Central memory CD4-positive, alpha-beta T cell (primary cell): Measurements from ENCODE around the gene ANKS6.

Experiments
- DNase-seq: peaks from one replicate; pipeline ENCODE4 v3.0.0; 2022
- total RNA-seq, 3 experiments: gene quantifications; one replicate each; lab custom pipeline; 2026; lab: John Stamatoyannopoulos, UW

Gene ANKS6
- total RNA-seq: 18.9 to 21.8 (median 20.4) reads per million in 3 experiments

- peak; percentile 79 for DNase-seq
Measured at GRCh38 chr9:98796364-98797101, at the start of gene ANKS6. Gene ANKS6 (minus strand): TSS chr9:98796555. CDS start chr9:98796491, 64 bp downstream.

GRCh38 chr9:98846081-98846480, 49.7 kb upstream of the ANKS6 start:
- DNase-seq: no peak

- no peak for DNase-seq
Measured at GRCh38 chr9:98842510-98842909, 46.2 kb upstream of the ANKS6 start.

GRCh38 chr9:98839724-98840123, 43.4 kb upstream of the ANKS6 start:
- no peak for DNase-seq

GRCh38 chr9:98838868-98839565, 42.7 kb upstream of the ANKS6 start:
- no peak for DNase-seq

GRCh38 chr9:98838155-98838867, 42.0 kb upstream of the ANKS6 start:
- no peak for DNase-seq

GRCh38 chr9:98837516-98837915, 41.2 kb upstream of the ANKS6 start:
- no peak for DNase-seq

GRCh38 chr9:98836206-98836605, 39.9 kb upstream of the ANKS6 start:
- no peak for DNase-seq

GRCh38 chr9:98834386-98834785, 38.0 kb upstream of the ANKS6 start:
- DNase-seq: no peak

GRCh38 chr9:98833090-98833956, 37.0 kb upstream of the ANKS6 start:
- DNase-seq: no peak

- no peak for DNase-seq
Measured at GRCh38 chr9:98832768-98833089, 36.4 kb upstream of the ANKS6 start.

- no peak for DNase-seq
Measured at GRCh38 chr9:98831696-98832095, 35.3 kb upstream of the ANKS6 start.

GRCh38 chr9:98830554-98830953, 34.2 kb upstream of the ANKS6 start:
- DNase-seq: no peak

- no peak for DNase-seq
Measured at GRCh38 chr9:98829766-98830165, 33.4 kb upstream of the ANKS6 start.

- no peak for DNase-seq
Measured at GRCh38 chr9:98826716-98827115, 30.4 kb upstream of the ANKS6 start.

- DNase-seq: no peak
Measured at GRCh38 chr9:98825414-98825813, 29.1 kb upstream of the ANKS6 start.

GRCh38 chr9:98823666-98824334, 27.4 kb upstream of the ANKS6 start:
- no peak for DNase-seq

GRCh38 chr9:98822661-98823060, 26.3 kb upstream of the ANKS6 start:
- DNase-seq: no peak

GRCh38 chr9:98821831-98822230, 25.5 kb upstream of the ANKS6 start:
- no peak for DNase-seq

- no peak for DNase-seq
Measured at GRCh38 chr9:98819231-98819630, 22.9 kb upstream of the ANKS6 start.

- no peak for DNase-seq
Measured at GRCh38 chr9:98818764-98819163, 22.4 kb upstream of the ANKS6 start.

- no peak for DNase-seq
Measured at GRCh38 chr9:98815391-98815951, 19.1 kb upstream of the ANKS6 start.
